Measurements from ENCODE around the gene FAF1.

DNA sequence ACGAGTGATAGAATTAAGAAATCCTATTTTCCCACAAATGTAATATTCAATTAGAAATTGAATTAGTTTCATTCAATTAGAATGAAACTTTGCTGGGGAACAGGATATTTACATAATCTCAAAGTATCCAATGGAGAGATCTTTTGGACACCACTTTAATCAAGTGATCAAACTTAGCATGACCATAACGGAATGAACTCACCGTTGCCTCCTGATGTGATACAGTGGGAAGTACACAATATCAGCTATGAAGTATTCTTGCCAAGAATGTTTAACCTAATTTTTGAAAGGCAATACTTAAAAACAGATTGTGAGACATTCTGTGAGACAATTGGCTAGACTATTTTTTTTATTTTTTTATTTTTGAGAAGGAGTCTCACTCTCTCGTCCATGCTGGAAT lies 26.6 kb upstream of the FAF1 start:
- TF ChIP-seq, protein P1, sequence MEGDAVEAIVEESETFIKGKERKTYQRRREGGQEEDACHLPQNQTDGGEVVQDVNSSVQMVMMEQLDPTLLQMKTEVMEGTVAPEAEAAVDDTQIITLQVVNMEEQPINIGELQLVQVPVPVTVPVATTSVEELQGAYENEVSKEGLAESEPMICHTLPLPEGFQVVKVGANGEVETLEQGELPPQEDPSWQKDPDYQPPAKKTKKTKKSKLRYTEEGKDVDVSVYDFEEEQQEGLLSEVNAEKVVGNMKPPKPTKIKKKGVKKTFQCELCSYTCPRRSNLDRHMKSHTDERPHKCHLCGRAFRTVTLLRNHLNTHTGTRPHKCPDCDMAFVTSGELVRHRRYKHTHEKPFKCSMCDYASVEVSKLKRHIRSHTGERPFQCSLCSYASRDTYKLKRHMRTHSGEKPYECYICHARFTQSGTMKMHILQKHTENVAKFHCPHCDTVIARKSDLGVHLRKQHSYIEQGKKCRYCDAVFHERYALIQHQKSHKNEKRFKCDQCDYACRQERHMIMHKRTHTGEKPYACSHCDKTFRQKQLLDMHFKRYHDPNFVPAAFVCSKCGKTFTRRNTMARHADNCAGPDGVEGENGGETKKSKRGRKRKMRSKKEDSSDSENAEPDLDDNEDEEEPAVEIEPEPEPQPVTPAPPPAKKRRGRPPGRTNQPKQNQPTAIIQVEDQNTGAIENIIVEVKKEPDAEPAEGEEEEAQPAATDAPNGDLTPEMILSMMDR (conservative IDR thresholded peaks at IDR 0.05; ENCODE audit: low read depth, low read length), result no peak; the same call in 1 of the 2 replicates
- TF ChIP-seq EZH2phosphoT487 (IDR thresholded peaks at IDR 0.05; ENCODE audit: borderline replicate concordance, low read length) (no peak), EZH2 (IDR thresholded peaks at IDR 0.05; ENCODE audit: low read length, unreplicated experiment) (no peak)

Measured in PC-3 (cell line).